GM23338 (cell line): Measurements from ENCODE around the gene COQ8B.

ENCODE experiments used
- CREB1 ChIP-seq: fragments of 250-450 bp; sonication (Bioruptor Pico); IDR thresholded peaks from 2 replicates; pipeline ENCODE4 v1.5.0; 2020; ENCODE audit warnings: low read depth, mild to moderate bottlenecking, moderate library complexity
- CTCF ChIP-seq, 2 experiments: fragments of 200-600 bp in 1 of 2; sonication (generic) in 1 of 2; conservative IDR thresholded peaks; 2 replicates each; pipeline versions ENCODE4 v1.5.1 to v1.6.1; 2016 to 2017; ENCODE audit warnings: antibody characterized with exemption in 2 of 2, low read depth in 2 of 2, mild to moderate bottlenecking in 2 of 2, moderate library complexity in 1 of 2
- EZH2 ChIP-seq: fragments of 200-600 bp; sonication (generic); IDR thresholded peaks from one replicate; pipeline ENCODE4 v1.8.0; 2017; ENCODE audit warnings: antibody characterized with exemption, mild to moderate bottlenecking, low read depth; ENCODE audit not compliant: unreplicated experiment
- EZH2phosphoT487 ChIP-seq: fragments of 200-600 bp; sonication (generic); IDR thresholded peaks from one replicate; pipeline ENCODE4 v1.8.1; 2018; ENCODE audit warnings: antibody characterized with exemption; ENCODE audit not compliant: unreplicated experiment
- JUNB ChIP-seq: IDR thresholded peaks from one replicate; pipeline ENCODE4 v1.6.1; 2016; ENCODE audit warnings: antibody characterized with exemption; ENCODE audit not compliant: unreplicated experiment
- POLR2AphosphoS5 ChIP-seq: IDR thresholded peaks from 2 replicates; pipeline ENCODE4 v1.6.1; 2016; ENCODE audit warnings: antibody characterized with exemption, low read depth
- STAT1 ChIP-seq: IDR thresholded peaks from one replicate; pipeline ENCODE4 v1.6.1; 2016; ENCODE audit warnings: antibody characterized with exemption; ENCODE audit not compliant: unreplicated experiment
- ZNF331 ChIP-seq: fragments of 250-450 bp; sonication (Bioruptor Pico); IDR thresholded peaks from 2 replicates; pipeline ENCODE4 v1.5.0; 2020; ENCODE audit warnings: low read depth, mild to moderate bottlenecking, moderate library complexity
- TF ChIP-seq, protein P1 (sequence below): IDR thresholded peaks from one replicate; pipeline ENCODE4 v1.6.1; 2018; ENCODE audit warnings: antibody characterized with exemption; ENCODE audit not compliant: unreplicated experiment
- TF ChIP-seq, protein P2 (sequence below): IDR thresholded peaks from 2 replicates; pipeline ENCODE4 v1.6.1; 2016; ENCODE audit warnings: antibody characterized with exemption

DNA sequence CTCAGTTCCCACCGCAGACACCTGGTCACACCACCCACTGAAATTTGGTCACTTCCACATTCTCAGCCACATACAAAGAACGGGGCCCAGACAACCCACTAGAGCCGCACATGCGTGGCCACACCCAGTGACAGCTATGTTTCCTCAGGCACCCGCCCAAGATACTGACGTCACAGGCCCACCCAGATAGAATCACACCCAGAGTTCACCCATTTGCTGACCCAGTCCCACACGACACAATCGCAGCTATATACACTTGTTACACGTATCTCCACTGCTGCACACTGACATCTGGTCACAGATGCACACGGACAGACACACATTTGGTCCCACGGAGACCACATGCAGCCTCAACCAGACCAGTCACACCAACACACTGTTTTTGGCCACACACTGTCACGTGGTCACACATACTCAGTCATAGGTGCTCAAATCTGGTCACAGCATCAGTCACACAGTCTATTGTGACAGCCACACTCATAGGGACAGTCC, 29.1 kb downstream of the COQ8B start:
- no peak for TF ChIP-seq CTCF (conservative IDR thresholded peaks at IDR 0.05; ENCODE audit: low read depth in 2 of 2)
- TF ChIP-seq EZH2, result no peak
- TF ChIP-seq POLR2AphosphoS5, result no peak
- TF ChIP-seq, protein P1, sequence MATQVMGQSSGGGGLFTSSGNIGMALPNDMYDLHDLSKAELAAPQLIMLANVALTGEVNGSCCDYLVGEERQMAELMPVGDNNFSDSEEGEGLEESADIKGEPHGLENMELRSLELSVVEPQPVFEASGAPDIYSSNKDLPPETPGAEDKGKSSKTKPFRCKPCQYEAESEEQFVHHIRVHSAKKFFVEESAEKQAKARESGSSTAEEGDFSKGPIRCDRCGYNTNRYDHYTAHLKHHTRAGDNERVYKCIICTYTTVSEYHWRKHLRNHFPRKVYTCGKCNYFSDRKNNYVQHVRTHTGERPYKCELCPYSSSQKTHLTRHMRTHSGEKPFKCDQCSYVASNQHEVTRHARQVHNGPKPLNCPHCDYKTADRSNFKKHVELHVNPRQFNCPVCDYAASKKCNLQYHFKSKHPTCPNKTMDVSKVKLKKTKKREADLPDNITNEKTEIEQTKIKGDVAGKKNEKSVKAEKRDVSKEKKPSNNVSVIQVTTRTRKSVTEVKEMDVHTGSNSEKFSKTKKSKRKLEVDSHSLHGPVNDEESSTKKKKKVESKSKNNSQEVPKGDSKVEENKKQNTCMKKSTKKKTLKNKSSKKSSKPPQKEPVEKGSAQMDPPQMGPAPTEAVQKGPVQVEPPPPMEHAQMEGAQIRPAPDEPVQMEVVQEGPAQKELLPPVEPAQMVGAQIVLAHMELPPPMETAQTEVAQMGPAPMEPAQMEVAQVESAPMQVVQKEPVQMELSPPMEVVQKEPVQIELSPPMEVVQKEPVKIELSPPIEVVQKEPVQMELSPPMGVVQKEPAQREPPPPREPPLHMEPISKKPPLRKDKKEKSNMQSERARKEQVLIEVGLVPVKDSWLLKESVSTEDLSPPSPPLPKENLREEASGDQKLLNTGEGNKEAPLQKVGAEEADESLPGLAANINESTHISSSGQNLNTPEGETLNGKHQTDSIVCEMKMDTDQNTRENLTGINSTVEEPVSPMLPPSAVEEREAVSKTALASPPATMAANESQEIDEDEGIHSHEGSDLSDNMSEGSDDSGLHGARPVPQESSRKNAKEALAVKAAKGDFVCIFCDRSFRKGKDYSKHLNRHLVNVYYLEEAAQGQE, result no peak
- TF ChIP-seq, protein P2, sequence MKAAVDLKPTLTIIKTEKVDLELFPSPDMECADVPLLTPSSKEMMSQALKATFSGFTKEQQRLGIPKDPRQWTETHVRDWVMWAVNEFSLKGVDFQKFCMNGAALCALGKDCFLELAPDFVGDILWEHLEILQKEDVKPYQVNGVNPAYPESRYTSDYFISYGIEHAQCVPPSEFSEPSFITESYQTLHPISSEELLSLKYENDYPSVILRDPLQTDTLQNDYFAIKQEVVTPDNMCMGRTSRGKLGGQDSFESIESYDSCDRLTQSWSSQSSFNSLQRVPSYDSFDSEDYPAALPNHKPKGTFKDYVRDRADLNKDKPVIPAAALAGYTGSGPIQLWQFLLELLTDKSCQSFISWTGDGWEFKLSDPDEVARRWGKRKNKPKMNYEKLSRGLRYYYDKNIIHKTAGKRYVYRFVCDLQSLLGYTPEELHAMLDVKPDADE, result no peak
- no peak for TF ChIP-seq CREB1 (CRISPR knock-in tag)
- TF ChIP-seq EZH2phosphoT487, result no peak
- no peak for TF ChIP-seq STAT1
- TF ChIP-seq JUNB, result no peak
- no peak for TF ChIP-seq ZNF331 (CRISPR knock-in tag)
